ENCODE data around the gene ARID5B. TPM values are rescaled to one million over a fixed set of nuclear protein-coding genes. Genes with fewer than 3 reads are reported as not detected.
"Not testable (repeated sequence)": the region's sequence is repeated elsewhere in the genome, so short reads cannot be mapped to it uniquely, and the experiment has no call there.

The ARID5B gene
- total RNA-seq, 1 donor from 2014 or later, result 22.8 TPM

DNA sequence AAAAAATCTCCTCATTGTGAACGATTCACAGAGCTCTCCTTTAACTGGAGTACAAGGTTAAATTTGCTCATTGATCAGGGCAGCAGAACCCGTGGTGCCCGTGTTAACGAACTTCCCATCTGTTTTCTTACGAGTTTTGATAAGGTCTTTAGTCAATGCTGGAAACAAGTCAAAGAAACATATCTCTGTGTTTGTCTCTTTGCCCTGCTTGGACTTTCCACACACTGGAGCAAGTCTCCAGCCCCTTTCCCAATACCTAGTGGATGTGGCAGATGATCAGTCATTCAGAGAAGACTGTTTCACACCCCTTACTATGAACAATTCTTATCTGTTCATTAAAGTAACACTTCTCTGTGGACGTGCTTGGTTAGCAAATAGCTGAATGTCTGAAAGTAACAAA is 121.3 kb downstream of the ARID5B start:
- no peak for TF ChIP-seq CTCF (conservative IDR thresholded peaks at IDR 0.05; ENCODE audit: low read depth, low read length)
- H3K4me3 ChIP-seq (ENCODE audit: low read depth, low read length), result no peak overlapping the region
- DNase-seq (ENCODE audit: low read depth), result no peak

- TF ChIP-seq CTCF (conservative IDR thresholded peaks at IDR 0.05; ENCODE audit: low read depth, low read length), result no peak
- DNase-seq (ENCODE audit: low read depth), result no peak
- H3K4me3 ChIP-seq (ENCODE audit: low read depth, low read length), result no peak overlapping the region
Measured at GRCh38 chr10:62023329-62023728, 121.8 kb downstream of the ARID5B start.

DNA sequence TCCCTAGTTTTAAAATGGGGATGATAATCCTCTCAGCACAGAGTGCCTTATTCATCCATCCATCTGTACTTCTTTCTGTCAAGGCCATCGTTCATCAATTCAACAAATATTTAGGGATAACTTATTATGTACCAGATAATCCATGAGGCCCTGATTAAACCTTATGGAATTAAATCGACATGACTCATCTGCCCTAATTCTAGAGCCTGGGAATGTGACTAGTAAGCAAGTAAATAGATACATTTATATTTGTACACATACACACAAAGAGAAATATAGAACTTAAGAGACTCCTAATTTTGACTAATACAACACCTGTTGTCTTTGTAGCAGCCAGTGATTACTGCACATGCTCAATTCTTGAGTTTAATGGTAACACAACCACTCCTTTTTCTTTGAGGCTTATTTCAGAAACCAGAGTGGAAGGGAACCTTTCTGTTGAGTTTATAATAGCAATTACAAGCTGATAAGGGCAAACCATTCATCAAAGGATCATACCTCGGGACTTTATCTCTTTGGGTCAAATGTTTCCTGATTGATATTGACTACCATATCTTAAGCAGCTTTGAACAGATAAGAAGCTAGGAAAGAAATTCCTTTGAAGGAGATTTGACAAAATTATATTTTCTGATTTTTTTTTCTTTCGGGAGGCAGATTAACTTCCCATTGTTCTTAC is 122.7 kb downstream of the ARID5B start:
- TF ChIP-seq CTCF (conservative IDR thresholded peaks at IDR 0.05; ENCODE audit: low read depth, low read length), result no peak
- no peak for DNase-seq (ENCODE audit: low read depth)
- no peak overlapping the region for H3K4me3 ChIP-seq (ENCODE audit: low read depth, low read length)

DNA sequence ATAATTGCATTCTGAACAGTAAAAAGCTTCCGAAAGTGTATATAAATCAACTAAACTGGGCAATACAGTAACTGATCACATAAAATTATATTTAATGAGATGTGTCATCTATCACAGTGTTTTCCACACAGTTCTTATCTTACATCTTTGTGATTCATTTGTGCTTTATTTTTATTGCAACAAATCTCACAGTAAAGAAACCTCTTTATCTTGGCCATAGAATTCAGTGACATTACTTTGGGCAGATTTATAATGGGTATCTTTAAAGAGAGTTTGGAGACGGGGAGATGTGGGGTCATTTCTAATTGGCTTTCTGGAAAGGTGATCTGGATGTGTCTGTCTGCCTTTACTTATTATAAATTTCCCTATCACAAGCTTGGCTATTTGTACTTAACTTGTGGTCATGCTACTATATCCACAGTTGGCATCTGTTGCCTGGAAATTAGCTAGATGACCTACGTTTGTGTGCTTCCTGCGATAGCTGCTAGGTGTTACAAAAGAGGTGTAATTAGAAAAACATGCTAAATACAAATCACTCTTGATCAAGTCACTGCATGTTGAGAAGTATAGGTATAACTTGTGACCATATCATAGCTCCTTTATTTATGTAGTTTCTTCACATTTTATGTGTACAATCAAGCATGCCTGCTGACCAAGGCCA is 123.8 kb downstream of the ARID5B start:
- no peak overlapping the region for H3K4me3 ChIP-seq (ENCODE audit: low read depth, low read length)

GRCh38 chr10:62025901-62026879 is 124.7 kb downstream of the ARID5B start:
- DNase-seq (ENCODE audit: low read depth), result no peak
- no peak overlapping the region for H3K4me3 ChIP-seq (ENCODE audit: low read depth, low read length)
- TF ChIP-seq CTCF (conservative IDR thresholded peaks at IDR 0.05; ENCODE audit: low read depth, low read length), result no peak

More for the DNA sequence above, 123.8 kb downstream of the ARID5B start:
- no peak for TF ChIP-seq CTCF (conservative IDR thresholded peaks at IDR 0.05; ENCODE audit: low read depth, low read length)
- no peak for DNase-seq (ENCODE audit: low read depth)

GRCh38 chr10:62027841-62028501 is 126.5 kb downstream of the ARID5B start:
- no peak for TF ChIP-seq CTCF (conservative IDR thresholded peaks at IDR 0.05; ENCODE audit: low read depth, low read length)
- DNase-seq (ENCODE audit: low read depth), result no peak

DNA sequence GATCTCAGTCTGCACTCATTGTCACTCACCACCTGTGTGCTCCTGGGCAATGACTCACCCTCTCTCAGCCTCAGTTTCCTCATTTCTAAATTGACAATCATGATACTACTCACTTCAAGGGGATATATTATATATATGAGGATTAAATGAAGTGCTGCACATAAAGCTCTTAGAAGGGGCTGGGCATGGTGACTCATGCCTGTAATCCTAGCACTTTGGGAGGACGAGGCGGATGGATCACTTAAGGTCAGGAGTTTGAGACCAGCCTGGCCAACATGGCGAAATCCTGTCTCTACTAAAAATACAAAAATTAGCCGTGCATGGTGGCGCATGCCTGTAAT is 127.0 kb downstream of the ARID5B start:
- not testable (repeated sequence) for DNase-seq (ENCODE audit: low read depth); H3K4me3 ChIP-seq (ENCODE audit: low read depth, low read length)

More at GRCh38 chr10:62027841-62028501, 126.5 kb downstream of the ARID5B start:
- no peak overlapping the region for H3K4me3 ChIP-seq (ENCODE audit: low read depth, low read length)
